Stomach (tissue), 4 donors: ENCODE data around the gene SHROOM4.

ENCODE experiments used
- POLR2A ChIP-seq, 4 donors: fragments of 450-650 bp; IDR thresholded peaks; one replicate each; pipeline ENCODE4 v1.6.1; 2016; ENCODE audit warnings: antibody characterized with exemption in 4 of 4, control low read depth in 2 of 4, mild to moderate bottlenecking in 1 of 4, moderate library complexity in 1 of 4
- POLR2AphosphoS5 ChIP-seq, 3 donors: sonication (generic); formaldehyde crosslinking; IDR thresholded peaks; one replicate each; pipeline ENCODE4 v1.6.1; 2016; ENCODE audit warnings: antibody characterized with exemption in 3 of 3

DNA sequence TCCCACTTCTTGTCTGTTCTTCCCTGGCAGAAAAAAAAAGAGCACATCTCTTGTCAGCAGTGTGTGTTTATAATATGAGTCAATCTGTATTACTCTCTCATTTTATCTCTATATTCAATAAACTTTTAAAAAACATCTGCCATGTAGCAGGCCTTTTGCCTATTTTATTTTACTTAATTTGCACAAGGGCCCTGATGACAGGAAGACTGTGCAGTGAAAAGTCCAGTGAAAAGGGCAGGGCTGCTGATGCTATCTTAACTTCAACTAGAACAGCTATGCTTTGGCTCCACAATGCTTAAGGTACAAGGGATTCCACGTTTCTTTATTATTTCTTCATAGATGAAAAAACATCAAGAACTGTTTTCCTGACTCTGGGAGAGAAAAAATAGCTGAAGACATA, 246.4 kb downstream of the SHROOM4 start:
- TF ChIP-seq POLR2AphosphoS5 (IDR thresholded peaks at IDR 0.05) (no peak), POLR2A (IDR thresholded peaks at IDR 0.05) (no peak)
